HT-29 (cell line): Measurements from ENCODE around the gene SAYSD1. TPM values are rescaled to one million over a fixed set of nuclear protein-coding genes. Genes with fewer than 3 reads are reported as not detected.

ENCODE experiments used
- DNase-seq: peaks from one replicate; pipeline ENCODE4 v3.0.0-alpha.2; 2015; ENCODE audit warnings: low spot score
- total RNA-seq: library from RNA; depleted of rRNA; stranded (reverse); fragments of >200 nt; shearing (Covaris generic); gene quantifications from 2 replicates; pipeline ENCODE4 v1.2.3, GENCODE V29; 2014

The SAYSD1 gene
- total RNA-seq, 1 experiment from 2014 or later = 11.2 TPM

- no peak for DNase-seq
These were observed 35.5 kb downstream of the SAYSD1 start for GRCh38 chr6:39079197-39080125.

GRCh38 chr6:39078695-39079094 is 36.3 kb downstream of the SAYSD1 start:
- no peak for DNase-seq

- no peak for DNase-seq
These were observed 36.9 kb downstream of the SAYSD1 start for GRCh38 chr6:39077882-39078594.

- DNase-seq = no peak
These were observed 38.1 kb downstream of the SAYSD1 start for GRCh38 chr6:39076623-39077535.

GRCh38 chr6:39075807-39076622 is 39.0 kb downstream of the SAYSD1 start:
- no peak for DNase-seq

GRCh38 chr6:39075010-39075686 is 39.8 kb downstream of the SAYSD1 start:
- DNase-seq = no peak

- no peak for DNase-seq
These were observed 40.5 kb downstream of the SAYSD1 start for GRCh38 chr6:39074486-39074885.

- DNase-seq = no peak
These were observed 41.3 kb downstream of the SAYSD1 start for GRCh38 chr6:39073471-39074355.

GRCh38 chr6:39072830-39073229 is 42.2 kb downstream of the SAYSD1 start:
- no peak for DNase-seq

GRCh38 chr6:39068391-39068790 is 46.6 kb downstream of the SAYSD1 start:
- DNase-seq = no peak

GRCh38 chr6:39065561-39065960 is 49.4 kb downstream of the SAYSD1 start:
- no peak for DNase-seq

GRCh38 chr6:39063526-39063925 is 51.5 kb downstream of the SAYSD1 start:
- no peak for DNase-seq

GRCh38 chr6:39062014-39062740 is 52.8 kb downstream of the SAYSD1 start:
- DNase-seq = no peak

GRCh38 chr6:39061588-39061987 is 53.4 kb downstream of the SAYSD1 start:
- no peak for DNase-seq

- no peak for DNase-seq
These were observed 53.8 kb downstream of the SAYSD1 start for GRCh38 chr6:39061182-39061581.

GRCh38 chr6:39060467-39061160 is 54.4 kb downstream of the SAYSD1 start:
- DNase-seq = no peak

GRCh38 chr6:39059496-39060310 is 55.3 kb downstream of the SAYSD1 start:
- DNase-seq = no peak
